Fibroblast of lung (primary cell): ENCODE data around the gene HSPA2.

ENCODE experiments used
- EZH2 ChIP-seq: IDR thresholded peaks from 2 replicates; pipeline ENCODE4 v1.5.1; 2012; ENCODE audit warnings: low read length, control low read depth, mild to moderate bottlenecking; ENCODE audit errors: missing control alignments
- TF ChIP-seq, protein P1 (sequence below), 2 donors: IDR thresholded peaks in 1 of 2; conservative IDR thresholded peaks in 1 of 2; 1 replicate in 1 of 2; 2 replicates in 1 of 2; pipeline ENCODE4 v1.5.1; 2011 to 2012; ENCODE audit warnings: low read length in 2 of 2, control low read depth in 1 of 2, inconsistent platforms in 1 of 2, low read depth in 1 of 2, mild to moderate bottlenecking in 1 of 2

DNA sequence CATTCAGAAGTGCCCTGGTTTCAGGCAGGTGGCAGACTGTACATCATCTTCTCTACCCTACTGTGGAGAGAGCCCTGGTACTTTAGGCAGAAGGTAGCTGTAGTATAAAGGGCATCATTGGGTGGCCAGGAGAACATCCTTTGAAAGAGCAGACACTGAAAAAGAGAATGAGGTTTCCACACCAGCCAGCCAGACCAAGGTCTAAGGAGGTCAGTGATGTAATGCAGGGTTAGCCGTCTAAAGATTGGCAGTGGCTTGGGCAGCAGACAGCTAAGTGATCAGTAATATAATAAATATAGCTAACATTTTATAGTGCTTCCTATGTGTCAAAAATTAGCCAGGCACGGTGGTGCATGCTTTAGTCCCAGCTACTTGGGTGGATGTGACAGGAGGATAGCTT is 48.9 kb upstream of the HSPA2 start:
- TF ChIP-seq, protein P1, sequence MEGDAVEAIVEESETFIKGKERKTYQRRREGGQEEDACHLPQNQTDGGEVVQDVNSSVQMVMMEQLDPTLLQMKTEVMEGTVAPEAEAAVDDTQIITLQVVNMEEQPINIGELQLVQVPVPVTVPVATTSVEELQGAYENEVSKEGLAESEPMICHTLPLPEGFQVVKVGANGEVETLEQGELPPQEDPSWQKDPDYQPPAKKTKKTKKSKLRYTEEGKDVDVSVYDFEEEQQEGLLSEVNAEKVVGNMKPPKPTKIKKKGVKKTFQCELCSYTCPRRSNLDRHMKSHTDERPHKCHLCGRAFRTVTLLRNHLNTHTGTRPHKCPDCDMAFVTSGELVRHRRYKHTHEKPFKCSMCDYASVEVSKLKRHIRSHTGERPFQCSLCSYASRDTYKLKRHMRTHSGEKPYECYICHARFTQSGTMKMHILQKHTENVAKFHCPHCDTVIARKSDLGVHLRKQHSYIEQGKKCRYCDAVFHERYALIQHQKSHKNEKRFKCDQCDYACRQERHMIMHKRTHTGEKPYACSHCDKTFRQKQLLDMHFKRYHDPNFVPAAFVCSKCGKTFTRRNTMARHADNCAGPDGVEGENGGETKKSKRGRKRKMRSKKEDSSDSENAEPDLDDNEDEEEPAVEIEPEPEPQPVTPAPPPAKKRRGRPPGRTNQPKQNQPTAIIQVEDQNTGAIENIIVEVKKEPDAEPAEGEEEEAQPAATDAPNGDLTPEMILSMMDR (conservative IDR thresholded peaks at IDR 0.05 in 1 of 2, IDR thresholded peaks at IDR 0.05 in 1 of 2; ENCODE audit: low read depth in 1 of 2, low read length in 2 of 2) = no peak
- TF ChIP-seq EZH2 = no peak
